Prostate gland (tissue), 2 donors: ENCODE results near the gene RRP12. TPM values are rescaled to one million over a fixed set of nuclear protein-coding genes. Genes with fewer than 3 reads are reported as not detected.

Experiments
- DNase-seq: peaks from one replicate; pipeline ENCODE4 v3.0.0-alpha.2; 2019; ENCODE audit warnings: low spot score
- H3K27ac ChIP-seq, 2 donors: fragments of 200-600 bp; sonication (generic); 2 replicates each; pipeline ENCODE4 v1.5.1; 2017 to 2019
- H3K27me3 ChIP-seq: fragments of 200-600 bp; sonication (generic); replicated peaks from 2 replicates; pipeline ENCODE4 v1.5.1; 2019; ENCODE audit not compliant: insufficient read depth
- H3K36me3 ChIP-seq, 2 donors: fragments of 200-600 bp; sonication (generic); 1 replicate in 1 of 2; 2 replicates in 1 of 2; pipeline versions ENCODE4 v1.5.1 to v1.8.1; 2017 to 2019
- H3K4me1 ChIP-seq: fragments of 200-600 bp; sonication (generic); replicated peaks from 2 replicates; pipeline ENCODE4 v1.5.1; 2019
- H3K4me3 ChIP-seq, 2 donors: fragments of 200-600 bp; sonication (generic); 2 replicates each; pipeline ENCODE4 v1.5.1; 2017 to 2019
- H3K9me3 ChIP-seq: fragments of 200-600 bp; sonication (generic); 2 replicates; pipeline ENCODE4 v1.5.1; 2017
- CTCF ChIP-seq, 4 experiments: fragments of 200-600 bp in 2 of 4; fragments of 450-650 bp in 2 of 4; sonication (generic) in 2 of 4; IDR thresholded peaks; 1 replicate in 3 of 4; 2 replicates in 1 of 4; pipeline ENCODE4 v1.5.1; 2016 to 2019; ENCODE audit warnings: antibody characterized with exemption in 4 of 4, mild to moderate bottlenecking in 2 of 4, moderate library complexity in 2 of 4
- POLR2A ChIP-seq: fragments of 450-650 bp; IDR thresholded peaks from one replicate; pipeline ENCODE4 v1.6.1; 2016; ENCODE audit warnings: antibody characterized with exemption, mild to moderate bottlenecking
- POLR2AphosphoS5 ChIP-seq: sonication (generic); formaldehyde crosslinking; IDR thresholded peaks from one replicate; pipeline ENCODE4 v1.6.1; 2017; ENCODE audit warnings: antibody characterized with exemption
- WGBS: methylation state at CpG from one replicate; pipeline ENCODE4 v1.1.5; 2018; 5-methylcytosine and 5-hydroxymethylcytosine counted together
- intact Hi-C: fragments of 100-400 bp; cut with DNase I; formaldehyde crosslinking; loops from one replicate; pipeline ENCODE4 v1.14.2; 2022
- small RNA-seq, 2 donors: library from RNA; depleted of rRNA; stranded (forward); fragments of <200 nt; gene quantifications; one replicate each; pipeline ENCODE3, GENCODE V24; 2016
- total RNA-seq, 2 donors: library from RNA; depleted of rRNA; stranded (reverse); fragments of >200 nt; gene quantifications; one replicate each; pipeline ENCODE4 v1.1.0, GENCODE V29; 2016

RRP12 gene
- total RNA-seq, 2 donors from 2014 or later = 14.9 to 38.6 TPM

- H3K4me3 ChIP-seq = no peak overlapping the region
- H3K9me3 ChIP-seq = no peaks in the 10 kb centered on the region
- TF ChIP-seq POLR2AphosphoS5 = no peak
- no peak for DNase-seq
- H3K36me3 ChIP-seq = no peaks in the 10 kb centered on the region
- intact Hi-C loops = no loop called here
- WGBS = 92% methylated on average over 4 of the region's 4 CpGs
- H3K27me3 ChIP-seq = no peaks in the 10 kb centered on the region
- H3K27ac ChIP-seq = no peak overlapping the region
- no peaks in the 10 kb centered on the region for H3K4me1 ChIP-seq
Measured at GRCh38 chr10:97311111-97311626, 90.0 kb downstream of the RRP12 start.

- 78% methylated on average over 10 of the region's 10 CpGs for WGBS
- no peak for DNase-seq
Measured at GRCh38 chr10:97307866-97308780, 93.0 kb downstream of the RRP12 start.

GRCh38 chr10:97307441-97307840 is 93.7 kb downstream of the RRP12 start:
- intact Hi-C loops = no loop called here
- Histone ChIP-seq H3K4me1 (no peaks in the 10 kb centered on the region), H3K27ac (no peak overlapping the region), H3K27me3 (no peaks in the 10 kb centered on the region), H3K9me3 (no peaks in the 10 kb centered on the region), H3K36me3 (no peaks in the 10 kb centered on the region), H3K4me3 (no peak overlapping the region)
- TF ChIP-seq POLR2AphosphoS5 (no peak), CTCF (IDR thresholded peaks at IDR 0.05) (no peak), POLR2A (no peak)
- 94% methylated on average over 1 of the region's 1 CpG for WGBS
- DNase-seq = no peak

More at GRCh38 chr10:97307866-97308780, 93.0 kb downstream of the RRP12 start:
- no peak overlapping the region for H3K27ac ChIP-seq
- no peak overlapping the region for H3K4me3 ChIP-seq
- no peaks in the 10 kb centered on the region for H3K27me3 ChIP-seq
- intact Hi-C loops = no loop called here
- TF ChIP-seq CTCF (IDR thresholded peaks at IDR 0.05) (no peak), POLR2A (no peak), POLR2AphosphoS5 (no peak)
- H3K9me3 ChIP-seq = no peaks in the 10 kb centered on the region
- H3K36me3 ChIP-seq = no peaks in the 10 kb centered on the region
- H3K4me1 ChIP-seq = no peaks in the 10 kb centered on the region

Small RNA genes lying within 50 kb of the gene (small RNA-seq; reads per million reads assigned to genes)
- 0 reads per million in 2 donors for gene RF00019

Other genes with a start within 250 kb of the RRP12 start
- gene SLIT1, start 215.4 kb downstream of the RRP12 start, total RNA-seq = under 1 TPM; 0.59 to 0.91 TPM
- 10 to 100 TPM; 10.4 to 37.1 TPM for gene ARHGAP19, start 108.7 kb downstream of the RRP12 start, total RNA-seq
- 10 to 100 TPM; 18.0 to 20.1 TPM for gene FRAT1, start 82.1 kb downstream of the RRP12 start, total RNA-seq
- gene FRAT2, start 66.6 kb downstream of the RRP12 start, total RNA-seq = 10 to 100 TPM; 43.0 to 45.3 TPM
- gene PGAM1, start 24.9 kb upstream of the RRP12 start, total RNA-seq = 100 to 1,000 TPM; 198 to 277 TPM
- 10 to 100 TPM; 21.8 to 30.8 TPM for gene EXOSC1, start 44.7 kb upstream of the RRP12 start, total RNA-seq
- gene ZDHHC16, start 44.8 kb upstream of the RRP12 start, total RNA-seq = 10 to 100 TPM; 30.8 to 42.4 TPM
- gene MMS19, start 97.1 kb upstream of the RRP12 start, total RNA-seq = 100 to 1,000 TPM in 1 of 2 donors, 10 to 100 TPM in 1; 41.5 to 207 TPM
- gene UBTD1, start 97.6 kb upstream of the RRP12 start, total RNA-seq = 10 to 100 TPM; 10.0 to 93.8 TPM
- gene ANKRD2, start 171.4 kb upstream of the RRP12 start, total RNA-seq = 10 to 100 TPM in 1 of 2 donors, not detected in 1; 13.9 TPM
- 1 to 10 TPM; 1.0 to 2.7 TPM for gene HOGA1, start 183.0 kb upstream of the RRP12 start, total RNA-seq
- 10 to 100 TPM in 1 of 2 donors, not detected in 1; 14.0 TPM for gene C10orf62, start 188.4 kb upstream of the RRP12 start, total RNA-seq
- 1 to 10 TPM; 4.7 to 5.5 TPM for gene MORN4, start 232.2 kb upstream of the RRP12 start, total RNA-seq
- gene PI4K2A, start 239.3 kb upstream of the RRP12 start, total RNA-seq = 10 to 100 TPM; 12.3 to 26.2 TPM